Adrenal gland (tissue), 12 donors: Measurements from ENCODE around the gene DNAI7. TPM values are rescaled to one million over a fixed set of nuclear protein-coding genes. Genes with fewer than 3 reads are reported as not detected.

ENCODE experiments used
- DNase-seq, 7 donors: peaks; one replicate each; pipeline ENCODE4 v3.0.0-alpha.2; 2019 to 2020
- H3K27ac ChIP-seq, 5 donors: fragments of 200-600 bp; sonication (generic) in 4 of 5; 1 replicate in 3 of 5; 2 replicates in 2 of 5; pipeline versions ENCODE4 v1.5.1 to v1.8.0; 2016 to 2020; ENCODE audit warnings: mild to moderate bottlenecking in 1 of 5
- H3K27me3 ChIP-seq: fragments of 200-600 bp; 2 replicates; pipeline ENCODE4 v1.8.0; 2021
- H3K36me3 ChIP-seq, 2 donors: fragments of 200-600 bp; replicated peaks in 1 of 2; 1 replicate in 1 of 2; 2 replicates in 1 of 2; pipeline versions ENCODE4 v1.5.1 to v1.8.0; 2018 to 2022
- H3K4me1 ChIP-seq, 2 donors: fragments of 200-600 bp; replicated peaks in 1 of 2; 1 replicate in 1 of 2; 2 replicates in 1 of 2; pipeline versions ENCODE4 v1.5.1 to v1.8.0; 2018 to 2021
- H3K4me3 ChIP-seq, 4 donors: fragments of 200-600 bp; sonication (generic) in 3 of 4; one replicate each; pipeline ENCODE4 v1.5.1; 2016 to 2018
- H3K9me3 ChIP-seq, 3 donors: fragments of 200-600 bp; sonication (generic) in 1 of 3; replicated peaks in 1 of 3; 1 replicate in 2 of 3; 2 replicates in 1 of 3; pipeline versions ENCODE4 v1.5.1 to v1.8.0; 2016 to 2021
- POLR2A ChIP-seq, 2 donors: fragments of 450-650 bp; IDR thresholded peaks; one replicate each; pipeline ENCODE4 v1.6.1; 2017; ENCODE audit warnings: antibody characterized with exemption in 2 of 2, mild to moderate bottlenecking in 2 of 2, moderate library complexity in 1 of 2
- WGBS, 4 donors: extraction: QIAGEN DNeasy Blood & Tissue Kit in 2 of 4; methylation state at CpG; one replicate each; pipeline versions ENCODE4 v1.1.5 to v1.1.7; 2013 to 2017; 5-methylcytosine and 5-hydroxymethylcytosine counted together
- intact Hi-C, 2 donors: fragments of 100-400 bp; cut with DNase I; formaldehyde crosslinking; loops; one replicate each; pipeline versions ENCODE4 v1.14.1 to v1.15.0; 2022 to 2023
- polyA plus RNA-seq, 3 donors: library from polyadenylated mRNA; stranded (reverse); fragments of 200-250 nt in 2 of 3; fragments of 350-450 nt in 1 of 3; fragmentation: Illumina TruSeq in 1 of 3; extraction: RNeasy Lipid Tissue Mini Kit (QIAGEN cat#74804) in 1 of 3; gene quantifications; one replicate each; pipeline ENCODE4 v1.2.3, GENCODE V29; 2013 to 2014
- total RNA-seq, 9 donors: library from RNA; depleted of rRNA in 4 of 9; stranded (reverse); fragments of >200 nt in 4 of 9; fragments of 120-200 nt in 1 of 9; fragmentation: NEBNext Ultra II Directional in 1 of 9; extraction: Animal tissue kit (Norgen Biotek cat#: 25700) in 1 of 9; gene quantifications; one replicate each; pipeline versions ENCODE4 v1.1.0 to v1.2.4, GENCODE V29; 2013 to 2023
- TF ChIP-seq, protein P1 (sequence below), 6 experiments: fragments of 450-650 bp in 4 of 6; fragments of 200-600 bp in 2 of 6; sonication (generic) in 1 of 6; IDR thresholded peaks; 1 replicate in 5 of 6; 2 replicates in 1 of 6; pipeline versions ENCODE4 v1.5.1 to v1.8.0; 2016 to 2021; ENCODE audit warnings: antibody characterized with exemption in 6 of 6, mild to moderate bottlenecking in 2 of 6, moderate library complexity in 1 of 6
- donor health status: healthy with polysubstance abuse.
- donor health status: Bipolar disorder and iron deficiency.
- donor health status: DM: yes; HTN: yes; CAD: no.
- donor health status: DM: no; HTN: no; CAD: no.
- donor health status: DM: no; HTN: no; CAD: no.
- donor health status: DM: yes; HTN: yes; CAD: no.

The DNAI7 gene
- total and polyA plus RNA-seq, 12 donors, result 0.29 to 2.3 (median 0.86) TPM

DNA sequence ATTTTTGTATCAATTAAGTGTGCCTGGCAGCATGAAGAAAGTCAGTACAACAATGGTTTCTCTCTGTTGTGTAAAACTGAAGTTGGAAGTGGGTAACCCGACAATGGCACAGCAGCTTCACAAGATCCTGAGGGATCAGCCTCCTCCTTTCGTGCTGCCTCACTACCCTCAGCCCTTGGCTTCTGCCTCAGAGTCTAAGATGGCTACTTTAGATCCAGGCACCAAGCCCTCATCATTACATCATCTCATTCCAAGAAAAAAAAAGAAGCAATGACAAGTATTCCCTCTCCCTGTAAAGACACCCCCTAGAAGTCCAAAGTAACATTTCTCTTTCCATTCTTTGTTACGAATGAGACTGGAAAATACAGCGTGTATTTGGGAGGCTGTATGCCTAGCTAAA, 92.6 kb downstream of the DNAI7 start:
- H3K27ac ChIP-seq, result no peak overlapping the region
- no peak overlapping the region for H3K4me3 ChIP-seq
- no peaks in the 10 kb centered on the region for H3K4me1 ChIP-seq
- TF ChIP-seq, protein P1, sequence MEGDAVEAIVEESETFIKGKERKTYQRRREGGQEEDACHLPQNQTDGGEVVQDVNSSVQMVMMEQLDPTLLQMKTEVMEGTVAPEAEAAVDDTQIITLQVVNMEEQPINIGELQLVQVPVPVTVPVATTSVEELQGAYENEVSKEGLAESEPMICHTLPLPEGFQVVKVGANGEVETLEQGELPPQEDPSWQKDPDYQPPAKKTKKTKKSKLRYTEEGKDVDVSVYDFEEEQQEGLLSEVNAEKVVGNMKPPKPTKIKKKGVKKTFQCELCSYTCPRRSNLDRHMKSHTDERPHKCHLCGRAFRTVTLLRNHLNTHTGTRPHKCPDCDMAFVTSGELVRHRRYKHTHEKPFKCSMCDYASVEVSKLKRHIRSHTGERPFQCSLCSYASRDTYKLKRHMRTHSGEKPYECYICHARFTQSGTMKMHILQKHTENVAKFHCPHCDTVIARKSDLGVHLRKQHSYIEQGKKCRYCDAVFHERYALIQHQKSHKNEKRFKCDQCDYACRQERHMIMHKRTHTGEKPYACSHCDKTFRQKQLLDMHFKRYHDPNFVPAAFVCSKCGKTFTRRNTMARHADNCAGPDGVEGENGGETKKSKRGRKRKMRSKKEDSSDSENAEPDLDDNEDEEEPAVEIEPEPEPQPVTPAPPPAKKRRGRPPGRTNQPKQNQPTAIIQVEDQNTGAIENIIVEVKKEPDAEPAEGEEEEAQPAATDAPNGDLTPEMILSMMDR (IDR thresholded peaks at IDR 0.05), result no peak
- TF ChIP-seq POLR2A (IDR thresholded peaks at IDR 0.05), result no peak
- no peaks in the 10 kb centered on the region for H3K9me3 ChIP-seq
- 68 to 87% (median 76%) methylated on average over 4 of the region's 4 CpGs for WGBS, 4 donors
- no peaks in the 10 kb centered on the region for H3K36me3 ChIP-seq
- intact Hi-C loops, result no loop called here
- no peaks in the 10 kb centered on the region for H3K27me3 ChIP-seq
- no peak for DNase-seq

DNA sequence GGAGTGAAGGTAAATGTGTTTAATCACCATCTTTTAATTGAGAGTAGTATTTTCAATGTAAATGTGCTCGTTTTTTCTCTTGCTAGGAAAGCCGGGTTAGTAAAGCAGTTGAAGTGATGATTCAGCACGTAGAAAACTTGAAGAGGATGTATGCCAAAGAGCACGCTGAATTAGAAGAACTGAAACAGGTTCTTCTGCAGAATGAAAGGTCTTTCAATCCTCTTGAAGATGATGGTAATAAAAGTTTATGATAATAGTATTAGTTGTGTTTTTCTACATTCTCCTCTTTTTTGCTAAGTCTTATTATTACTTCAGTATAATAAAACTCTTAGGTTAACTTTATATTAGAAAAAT, 93.9 kb downstream of the DNAI7 start:
- H3K9me3 ChIP-seq, result no peaks in the 10 kb centered on the region
- no peak overlapping the region for H3K27ac ChIP-seq
- no peak overlapping the region for H3K4me3 ChIP-seq
- TF ChIP-seq, protein P1 (IDR thresholded peaks at IDR 0.05), result no peak
- no peak for TF ChIP-seq POLR2A (IDR thresholded peaks at IDR 0.05)
- no peaks in the 10 kb centered on the region for H3K36me3 ChIP-seq
- DNase-seq, result no peak
- no peaks in the 10 kb centered on the region for H3K4me1 ChIP-seq
- 66 to 78% (median 70%) methylated on average over 4 of the region's 4 CpGs for WGBS, 4 donors
- intact Hi-C loops, result no loop called here
- H3K27me3 ChIP-seq, result no peaks in the 10 kb centered on the region

DNA sequence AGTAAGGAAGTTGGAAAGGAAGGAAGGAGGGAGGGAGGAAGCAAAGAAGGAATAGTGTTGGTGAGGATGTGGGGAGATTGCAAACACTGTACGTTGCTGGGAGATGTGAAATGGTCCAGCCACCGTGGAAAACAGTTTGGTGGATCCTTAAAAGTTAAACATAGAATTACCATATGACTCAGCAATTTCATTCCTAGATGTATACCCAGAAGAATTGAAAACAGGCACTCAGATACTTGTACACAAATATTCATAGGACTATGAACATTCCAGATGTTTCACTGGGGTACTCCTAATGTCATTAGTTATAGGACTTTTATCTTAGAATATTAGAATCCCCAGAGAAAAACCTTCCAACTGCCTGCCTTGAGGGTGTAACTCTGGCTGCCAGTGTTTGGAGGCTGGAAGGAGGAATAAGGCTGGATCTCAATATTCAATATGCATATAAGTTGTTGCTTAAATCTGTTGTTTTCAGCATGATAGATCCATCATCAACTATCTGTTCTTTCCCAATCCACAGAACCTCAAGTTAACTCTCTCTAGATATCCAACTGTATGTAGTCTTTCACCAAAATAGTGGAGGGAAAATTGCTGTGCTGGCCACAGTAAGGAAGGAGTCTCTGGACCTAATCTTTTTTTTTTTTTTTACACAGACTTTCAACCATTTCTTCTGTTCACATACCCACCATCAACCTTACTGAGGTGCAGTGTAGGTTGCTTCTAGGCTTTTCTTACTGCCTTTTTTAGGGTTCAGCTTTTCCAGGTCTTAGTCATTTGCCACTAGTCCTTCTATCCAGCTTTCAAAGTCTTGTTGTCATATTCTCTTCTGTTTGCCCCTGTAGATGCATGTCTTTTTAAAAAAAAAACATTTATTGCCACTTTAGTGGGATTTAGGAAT, 94.5 kb downstream of the DNAI7 start:
- no peaks in the 10 kb centered on the region for H3K9me3 ChIP-seq
- H3K4me3 ChIP-seq, result no peak overlapping the region
- no peak for TF ChIP-seq POLR2A (IDR thresholded peaks at IDR 0.05)
- TF ChIP-seq, protein P1 (IDR thresholded peaks at IDR 0.05), result no peak
- no peak for DNase-seq
- no peaks in the 10 kb centered on the region for H3K4me1 ChIP-seq
- no peaks in the 10 kb centered on the region for H3K27me3 ChIP-seq
- H3K27ac ChIP-seq, result no peak overlapping the region
- no peaks in the 10 kb centered on the region for H3K36me3 ChIP-seq
- intact Hi-C loops, result no loop called here
- 58 to 79% (median 66%) methylated on average over 2 of the region's 2 CpGs for WGBS, 4 donors

DNA sequence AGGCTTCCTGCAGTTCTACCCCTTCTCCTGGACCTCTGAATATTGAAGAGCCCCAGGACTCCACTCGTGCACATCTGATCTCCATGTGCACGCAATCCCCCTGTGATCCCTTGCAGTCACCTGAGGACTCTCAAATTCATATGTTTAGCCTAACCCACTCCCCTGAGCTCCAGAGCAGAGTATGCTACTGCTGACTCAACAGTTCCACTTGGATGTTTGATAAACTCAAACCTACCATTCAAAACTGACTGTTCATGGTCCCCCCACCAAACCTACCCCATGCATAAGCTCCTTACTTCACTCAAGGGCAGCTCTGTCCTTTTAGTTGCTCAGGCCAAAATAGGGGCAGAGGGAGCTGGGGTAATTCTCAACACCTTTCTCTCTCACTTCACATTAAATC, 96.0 kb downstream of the DNAI7 start:
- no peak for DNase-seq
- Histone ChIP-seq H3K27ac (no peak overlapping the region), H3K4me1 (no peaks in the 10 kb centered on the region), H3K9me3 (no peaks in the 10 kb centered on the region), H3K4me3 (no peak overlapping the region), H3K36me3 (no peaks in the 10 kb centered on the region), H3K27me3 (no peaks in the 10 kb centered on the region)
- WGBS, 4 donors, result 77 to 84% (median 84%) methylated on average over 2 of the region's 2 CpGs
- TF ChIP-seq POLR2A (IDR thresholded peaks at IDR 0.05), result no peak
- TF ChIP-seq, protein P1 (IDR thresholded peaks at IDR 0.05), result no peak
- intact Hi-C loops, result no loop called here
